ENCODE results near the gene RNF144B. TPM values are rescaled to one million over a fixed set of nuclear protein-coding genes. Genes with fewer than 3 reads are reported as not detected.
"Not testable (repeated sequence)": the region's sequence is repeated elsewhere in the genome, so short reads cannot be mapped to it uniquely, and the experiment has no call there.

RNF144B gene
- total and polyA plus RNA-seq, 4 donors, result 18.1 to 96.8 (median 59.5) TPM

- peaks cover 0 to 3% (median 0%) of the 10 kb centered on the region in 5 donors for H3K4me1 ChIP-seq (ENCODE audit: control insufficient read depth in 5 of 5, insufficient read depth in 5 of 5, low read length in 5 of 5)
- WGBS, 2 donors, result 66 to 75% methylated on average over 10 of the region's 10 CpGs
- no peaks in the 10 kb centered on the region for H3K27me3 ChIP-seq (ENCODE audit: control insufficient read depth in 3 of 3, insufficient read depth in 3 of 3, low read length in 2 of 3)
- H3K36me3 ChIP-seq (ENCODE audit: control insufficient read depth in 4 of 4, insufficient read depth in 4 of 4, low read length in 4 of 4), result peaks cover 0 to 17% (median 4%) of the 10 kb centered on the region in 4 donors
- ATAC-seq (ENCODE audit: insufficient read depth, low FRiP score) (no peak), DNase-seq (no peak)
- H3K9ac ChIP-seq (ENCODE audit: insufficient read depth in 1 of 2, low read length in 2 of 2), result no peak overlapping the region
- H3K9me3 ChIP-seq (ENCODE audit: control insufficient read depth in 4 of 4, insufficient read depth in 3 of 4, low read length in 3 of 4), result no peaks in the 10 kb centered on the region
- no peak overlapping the region for H3K4me3 ChIP-seq
- TF ChIP-seq, protein P1, sequence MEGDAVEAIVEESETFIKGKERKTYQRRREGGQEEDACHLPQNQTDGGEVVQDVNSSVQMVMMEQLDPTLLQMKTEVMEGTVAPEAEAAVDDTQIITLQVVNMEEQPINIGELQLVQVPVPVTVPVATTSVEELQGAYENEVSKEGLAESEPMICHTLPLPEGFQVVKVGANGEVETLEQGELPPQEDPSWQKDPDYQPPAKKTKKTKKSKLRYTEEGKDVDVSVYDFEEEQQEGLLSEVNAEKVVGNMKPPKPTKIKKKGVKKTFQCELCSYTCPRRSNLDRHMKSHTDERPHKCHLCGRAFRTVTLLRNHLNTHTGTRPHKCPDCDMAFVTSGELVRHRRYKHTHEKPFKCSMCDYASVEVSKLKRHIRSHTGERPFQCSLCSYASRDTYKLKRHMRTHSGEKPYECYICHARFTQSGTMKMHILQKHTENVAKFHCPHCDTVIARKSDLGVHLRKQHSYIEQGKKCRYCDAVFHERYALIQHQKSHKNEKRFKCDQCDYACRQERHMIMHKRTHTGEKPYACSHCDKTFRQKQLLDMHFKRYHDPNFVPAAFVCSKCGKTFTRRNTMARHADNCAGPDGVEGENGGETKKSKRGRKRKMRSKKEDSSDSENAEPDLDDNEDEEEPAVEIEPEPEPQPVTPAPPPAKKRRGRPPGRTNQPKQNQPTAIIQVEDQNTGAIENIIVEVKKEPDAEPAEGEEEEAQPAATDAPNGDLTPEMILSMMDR (IDR thresholded peaks at IDR 0.05; ENCODE audit: control extremely low read depth, extremely low read depth), result no peak
- H3K27ac ChIP-seq (ENCODE audit: low read depth in 1 of 2, low read length in 1 of 2), result no peak overlapping the region
Measured at GRCh38 chr6:18457065-18457737, 70.1 kb downstream of the RNF144B start.

DNA sequence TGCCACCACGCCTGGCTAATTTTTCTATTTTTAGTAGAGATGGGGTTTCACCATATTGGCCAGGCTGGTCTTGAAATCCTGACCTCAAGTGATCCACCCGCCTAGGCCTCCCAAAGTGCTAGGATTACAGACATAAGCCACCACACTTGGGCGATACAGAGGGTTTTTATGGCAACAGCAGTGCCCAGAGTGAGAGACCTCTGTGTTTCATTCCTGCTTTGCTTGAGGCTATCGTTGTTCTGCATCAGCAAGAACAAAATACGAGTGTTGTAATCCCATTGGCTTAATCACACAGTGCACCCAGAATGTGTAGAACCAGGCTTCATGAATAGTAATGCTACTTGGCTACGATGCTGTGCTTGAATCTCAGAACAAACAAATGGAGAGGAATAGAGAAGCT is 70.9 kb downstream of the RNF144B start:
- WGBS, 2 donors, result 91 to 94% methylated on average over 6 of the region's 6 CpGs
- not testable (repeated sequence) for H3K27ac ChIP-seq (ENCODE audit: low read depth in 1 of 2, low read length in 1 of 2); H3K9me3 ChIP-seq (ENCODE audit: control insufficient read depth in 4 of 4, insufficient read depth in 3 of 4, low read length in 3 of 4); DNase-seq; ATAC-seq (ENCODE audit: insufficient read depth, low FRiP score); H3K4me3 ChIP-seq; H3K4me1 ChIP-seq (ENCODE audit: control insufficient read depth in 5 of 5, insufficient read depth in 5 of 5, low read length in 5 of 5); H3K27me3 ChIP-seq (ENCODE audit: control insufficient read depth in 3 of 3, insufficient read depth in 3 of 3, low read length in 2 of 3); H3K9ac ChIP-seq (ENCODE audit: insufficient read depth in 1 of 2, low read length in 2 of 2)
- peaks cover 0 to 16% (median 4%) of the 10 kb centered on the region in 4 donors for H3K36me3 ChIP-seq (ENCODE audit: control insufficient read depth in 4 of 4, insufficient read depth in 4 of 4, low read length in 4 of 4)

- DNase-seq, result no peak
- no peaks in the 10 kb centered on the region for H3K27me3 ChIP-seq (ENCODE audit: control insufficient read depth in 3 of 3, insufficient read depth in 3 of 3, low read length in 2 of 3)
- H3K36me3 ChIP-seq (ENCODE audit: control insufficient read depth in 4 of 4, insufficient read depth in 4 of 4, low read length in 4 of 4), result peaks cover 0 to 27% (median 4%) of the 10 kb centered on the region in 4 donors
- H3K4me3 ChIP-seq, result no peak overlapping the region
- H3K27ac ChIP-seq (ENCODE audit: low read depth in 1 of 2, low read length in 1 of 2), result no peak overlapping the region
- no peak overlapping the region for H3K9ac ChIP-seq (ENCODE audit: insufficient read depth in 1 of 2, low read length in 2 of 2)
- ATAC-seq (ENCODE audit: insufficient read depth, low FRiP score), result no peak
- no peaks in the 10 kb centered on the region for H3K9me3 ChIP-seq (ENCODE audit: control insufficient read depth in 4 of 4, insufficient read depth in 3 of 4, low read length in 3 of 4)
- 93 to 98% methylated on average over 3 of the region's 3 CpGs for WGBS, 2 donors
- TF ChIP-seq, protein P1 (IDR thresholded peaks at IDR 0.05; ENCODE audit: control extremely low read depth, extremely low read depth), result no peak
- peaks cover 0 to 9% (median 0%) of the 10 kb centered on the region in 5 donors for H3K4me1 ChIP-seq (ENCODE audit: control insufficient read depth in 5 of 5, insufficient read depth in 5 of 5, low read length in 5 of 5)
Measured at GRCh38 chr6:18463429-18463828, 76.3 kb downstream of the RNF144B start.

DNA sequence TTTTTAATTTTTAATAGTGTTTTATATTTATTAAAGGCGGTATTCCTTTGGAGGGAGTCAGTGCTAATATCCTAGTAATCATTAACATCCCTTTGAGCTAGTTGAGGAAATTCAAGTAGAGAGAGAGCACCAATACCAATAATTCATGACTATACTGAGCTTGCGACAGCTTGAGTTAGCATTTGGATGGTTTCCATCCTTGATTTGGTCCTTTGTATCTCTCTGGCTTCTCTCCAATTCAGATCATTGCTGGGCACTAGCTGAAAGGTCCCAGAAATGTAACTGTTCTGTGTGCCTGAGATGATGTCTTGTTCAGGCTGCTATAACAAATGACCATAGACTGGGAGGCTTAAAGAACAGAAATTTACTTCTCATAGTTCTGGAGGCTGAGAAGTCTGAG is 77.0 kb downstream of the RNF144B start:
- Histone ChIP-seq H3K9me3 (ENCODE audit: control insufficient read depth in 4 of 4, insufficient read depth in 3 of 4, low read length in 3 of 4) (no peaks in the 10 kb centered on the region), H3K4me1 (ENCODE audit: control insufficient read depth in 5 of 5, insufficient read depth in 5 of 5, low read length in 5 of 5) (peaks cover 0 to 9% (median 0%) of the 10 kb centered on the region in 5 donors), H3K27me3 (ENCODE audit: control insufficient read depth in 3 of 3, insufficient read depth in 3 of 3, low read length in 2 of 3) (no peaks in the 10 kb centered on the region), H3K9ac (ENCODE audit: insufficient read depth in 1 of 2, low read length in 2 of 2) (no peak overlapping the region), H3K36me3 (ENCODE audit: control insufficient read depth in 4 of 4, insufficient read depth in 4 of 4, low read length in 4 of 4) (peaks cover 0 to 26% (median 4%) of the 10 kb centered on the region in 4 donors), H3K4me3 (no peak overlapping the region), H3K27ac (ENCODE audit: low read depth in 1 of 2, low read length in 1 of 2) (no peak overlapping the region)
- ATAC-seq (ENCODE audit: insufficient read depth, low FRiP score) (no peak), DNase-seq (no peak)
- TF ChIP-seq, protein P1 (IDR thresholded peaks at IDR 0.05; ENCODE audit: control extremely low read depth, extremely low read depth), result no peak
- WGBS, 2 donors, result 83 to 90% methylated on average over 2 of the region's 2 CpGs
